SK-N-SH (cell line): ENCODE data around the gene GRIN2C. TPM values are rescaled to one million over a fixed set of nuclear protein-coding genes. Genes with fewer than 3 reads are reported as not detected.
A peak's percentile ranks its signal among the peaks of the same experiment; 100 is the strongest.

Experiments used
- CTCF ChIA-PET: fragments of 300-600, 350-600 bp; formaldehyde crosslinking; extraction: SDS; loops from one replicate; lab custom pipeline; 2021; lab: Yijun Ruan, JAX
- POLR2A ChIA-PET: fragments of 350-600 bp; sonication (Branson Sonifier 250); formaldehyde crosslinking; extraction: SDS; loops from one replicate; lab custom pipeline; 2020; ENCODE audit warnings: antibody characterized with exemption, inconsistent platforms; lab: Yijun Ruan, JAX
- DNase-seq: peaks from one replicate; pipeline ENCODE4 v3.0.0; 2012
- H2AFZ ChIP-seq: fragments of 200-600 bp; sonication (generic); 2 replicates; pipeline ENCODE4 v1.8.1; 2016; ENCODE audit warnings: antibody characterized with exemption, mild to moderate bottlenecking, low read depth
- H3F3A ChIP-seq: fragments of 200-600 bp; sonication (generic); replicated peaks from 2 replicates; pipeline ENCODE3; 2016; ENCODE audit warnings: antibody characterized with exemption, mild to moderate bottlenecking; ENCODE audit not compliant: insufficient read depth
- H3K27ac ChIP-seq, 2 experiments: fragments of 200-500 bp in 1 of 2; fragments of 200-600 bp in 1 of 2; sonication (Bioruptor generic) in 1 of 2; sonication (generic), shearing (Covaris generic) in 1 of 2; 2 replicates each; pipeline versions ENCODE4 v1.5.1 to v1.6.1; 2014 to 2016; ENCODE audit warnings: low read depth in 2 of 2, inconsistent platforms in 1 of 2, low read length in 1 of 2, mild to moderate bottlenecking in 1 of 2, mixed read lengths in 1 of 2
- H3K27me3 ChIP-seq: fragments of 200-600 bp; sonication (generic), shearing (Covaris generic); 2 replicates; pipeline ENCODE4 v1.6.1; 2016; ENCODE audit warnings: mixed run types; ENCODE audit not compliant: insufficient read depth
- H3K36me3 ChIP-seq, 2 experiments: fragments of 200-500 bp in 1 of 2; fragments of 200-600 bp in 1 of 2; sonication (Bioruptor generic) in 1 of 2; sonication (generic) in 1 of 2; replicated peaks in 1 of 2; 2 replicates each; pipeline versions ENCODE3 to v1.5.1; 2014 to 2016; ENCODE audit warnings: low read length in 1 of 2, mild to moderate bottlenecking in 1 of 2; ENCODE audit not compliant: insufficient read depth in 2 of 2, control insufficient read depth in 1 of 2
- H3K4me1 ChIP-seq, 2 experiments: fragments of 200-500 bp in 1 of 2; fragments of 200-600 bp in 1 of 2; sonication (Bioruptor generic) in 1 of 2; sonication (generic), shearing (Covaris generic) in 1 of 2; 2 replicates each; pipeline versions ENCODE4 v1.5.1 to v1.6.1; 2014 to 2016; ENCODE audit warnings: low read depth in 1 of 2, low read length in 1 of 2, mixed run types in 1 of 2; ENCODE audit not compliant: insufficient read depth in 2 of 2, control insufficient read depth in 1 of 2
- H3K4me2 ChIP-seq: fragments of 200-600 bp; sonication (generic), shearing (Covaris generic); 2 replicates; pipeline ENCODE4 v1.6.1; 2017; ENCODE audit warnings: mixed run types
- H3K4me3 ChIP-seq, 2 experiments: fragments of 200-500 bp in 1 of 2; fragments of 200-600 bp in 1 of 2; sonication (Bioruptor generic) in 1 of 2; sonication (generic), shearing (Covaris generic) in 1 of 2; 2 replicates each; pipeline versions ENCODE4 v1.5.1 to v1.8.1; 2014 to 2016; ENCODE audit warnings: low read depth in 2 of 2, inconsistent platforms in 1 of 2, low read length in 1 of 2, mild to moderate bottlenecking in 1 of 2, mixed read lengths in 1 of 2, moderate library complexity in 1 of 2
- H3K79me2 ChIP-seq: fragments of 200-600 bp; sonication (generic); 2 replicates; pipeline ENCODE4 v1.8.1; 2017; ENCODE audit warnings: mild to moderate bottlenecking; ENCODE audit not compliant: insufficient read depth
- H3K9ac ChIP-seq: fragments of 200-600 bp; sonication (generic); 2 replicates; pipeline ENCODE4 v1.6.1; 2017; ENCODE audit warnings: mixed run types
- H3K9me2 ChIP-seq: fragments of 200-600 bp; sonication (generic); 2 replicates; pipeline ENCODE4 v1.6.1; 2017; ENCODE audit warnings: mixed run types
- H3K9me3 ChIP-seq: fragments of 200-600 bp; sonication (generic); 2 replicates; pipeline ENCODE4 v1.6.1; 2017; ENCODE audit warnings: mixed run types, mild to moderate bottlenecking, moderate library complexity
- H4K20me1 ChIP-seq: fragments of 200-600 bp; sonication (generic); 2 replicates; pipeline ENCODE4 v1.6.1; 2017; ENCODE audit warnings: mild to moderate bottlenecking, mixed run types; ENCODE audit not compliant: insufficient read depth
- ELF1 ChIP-seq: IDR thresholded peaks from 2 replicates; pipeline ENCODE4 v1.4.0; 2012
- EZH2phosphoT487 ChIP-seq: fragments of 200-600 bp; sonication (generic); IDR thresholded peaks from 2 replicates; pipeline ENCODE4 v1.6.1; 2017; ENCODE audit warnings: low read depth, mixed run types, mild to moderate bottlenecking, antibody characterized with exemption, moderate library complexity, borderline replicate concordance
- FOSL2 ChIP-seq: IDR thresholded peaks from 2 replicates; pipeline ENCODE4 v1.4.0; 2012; ENCODE audit warnings: low read depth, mild to moderate bottlenecking, moderate library complexity, borderline replicate concordance
- FOXM1 ChIP-seq: IDR thresholded peaks from 2 replicates; pipeline ENCODE4 v1.4.0; 2012; ENCODE audit warnings: low read depth, mild to moderate bottlenecking
- GABPA ChIP-seq: IDR thresholded peaks from 2 replicates; pipeline ENCODE4 v1.4.0; 2012; ENCODE audit warnings: low read depth, mild to moderate bottlenecking
- JUND ChIP-seq: IDR thresholded peaks from 2 replicates; pipeline ENCODE4 v1.4.0; 2012
- RCOR1 ChIP-seq: fragments of 150-350 bp; IDR thresholded peaks from 2 replicates; pipeline ENCODE4 v1.6.1; 2017; ENCODE audit warnings: antibody characterized with exemption, low read length
- RXRA ChIP-seq: IDR thresholded peaks from 2 replicates; pipeline ENCODE4 v1.4.0; 2012; ENCODE audit warnings: low read depth, mild to moderate bottlenecking, borderline replicate concordance
- SMC3 ChIP-seq: IDR thresholded peaks from 2 replicates; pipeline ENCODE4 v1.6.1; 2012; ENCODE audit warnings: low read depth, low read length, improper control_type of control experiment
- TAF1 ChIP-seq: IDR thresholded peaks from 2 replicates; pipeline ENCODE4 v1.6.1; 2012; ENCODE audit warnings: low read depth, mild to moderate bottlenecking, low read length, moderate library complexity, borderline replicate concordance
- TCF12 ChIP-seq: IDR thresholded peaks from 2 replicates; pipeline ENCODE4 v1.4.0; 2012
- YY1 ChIP-seq: IDR thresholded peaks from 2 replicates; pipeline ENCODE4 v1.4.0; 2012; ENCODE audit warnings: low read depth, mild to moderate bottlenecking
- WGBS: methylation state at CpG from one replicate; pipeline ENCODE4 v1.1.6; 2017; ENCODE audit warnings: low lambda C conversion rate; 5-methylcytosine and 5-hydroxymethylcytosine counted together
- polyA plus RNA-seq, 3 experiments: library from polyadenylated mRNA; depleted of rRNA; stranded (reverse); fragments of >200 nt; gene quantifications; 2 replicates each; pipeline ENCODE4 v1.2.3, GENCODE V29; 2012
- TF ChIP-seq, protein P1 (sequence below): fragments of 200-600 bp; sonication (generic); IDR thresholded peaks from 2 replicates; pipeline ENCODE4 v1.6.1; 2017; ENCODE audit warnings: antibody characterized with exemption, mild to moderate bottlenecking, moderate library complexity
- TF ChIP-seq, protein P2 (sequence below): IDR thresholded peaks from 2 replicates; pipeline ENCODE4; 2012
- TF ChIP-seq, protein P3 (sequence below): IDR thresholded peaks from 2 replicates; pipeline ENCODE4 v1.4.0; 2012; ENCODE audit warnings: low read depth, borderline replicate concordance
- TF ChIP-seq, protein P4 (sequence below): IDR thresholded peaks from 2 replicates; pipeline ENCODE4 v1.4.0; 2012; ENCODE audit warnings: low read depth
- TF ChIP-seq, protein P5 (sequence below): IDR thresholded peaks from 2 replicates; pipeline ENCODE4 v1.4.0; 2012; ENCODE audit warnings: low read depth, borderline replicate concordance

Gene GRIN2C
- polyA plus RNA-seq, 1 of the 3 experiments (the other 2 are of a cell fraction), result 0.39 TPM

DNA sequence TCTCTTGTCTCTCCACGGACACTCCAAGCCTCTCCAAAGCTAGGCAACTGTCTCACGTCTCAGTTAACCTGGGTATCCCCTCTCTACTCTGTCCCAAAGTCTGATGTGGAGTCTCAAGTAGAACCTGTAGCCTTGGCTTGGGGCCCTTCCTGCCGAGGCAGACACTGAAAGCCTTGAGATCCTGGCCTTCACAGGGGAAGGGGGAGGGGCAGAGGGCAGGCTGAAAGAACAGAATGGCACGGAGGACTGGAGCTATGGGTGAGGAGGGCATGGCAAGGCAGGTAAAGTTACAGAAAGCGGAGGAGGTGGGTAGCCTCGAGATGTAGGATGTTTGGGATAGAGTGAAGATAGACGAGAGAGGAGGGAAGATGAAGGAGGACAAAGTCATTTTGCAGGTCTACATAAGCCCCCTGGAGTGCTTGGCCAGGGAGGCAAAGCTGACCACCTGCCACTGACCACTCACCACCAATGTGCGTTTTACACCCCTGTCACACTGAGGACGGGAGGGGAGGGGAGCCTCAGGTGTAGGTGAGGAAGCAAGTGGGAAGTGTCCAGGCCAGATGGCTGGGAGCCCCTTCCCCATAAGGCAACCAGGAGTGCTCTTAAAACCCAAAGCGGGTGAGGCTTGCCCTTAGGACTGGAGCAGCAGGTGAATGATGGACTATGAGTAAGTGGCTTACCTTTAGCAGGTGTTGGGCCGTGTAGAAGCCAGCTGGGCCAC lies 11.8 kb upstream of the GRIN2C start:
- POLR2A ChIA-PET, result interaction anchor here (2.4 kb wide), 1 partner anchor 9 kb away, joined by 14 read pairs; no protein-coding TSS in a partner anchor
- WGBS, result 92% methylated on average over 11 of the region's 11 CpGs
- CTCF ChIA-PET, result interaction anchor here (1.6 to 47.7 kb wide), 4 partner anchors 54 to 134 kb away, joined by 6 to 3869 read pairs (median 7); partner anchors contain the start of genes GRIN2C, NAT9 and RAB37

DNA sequence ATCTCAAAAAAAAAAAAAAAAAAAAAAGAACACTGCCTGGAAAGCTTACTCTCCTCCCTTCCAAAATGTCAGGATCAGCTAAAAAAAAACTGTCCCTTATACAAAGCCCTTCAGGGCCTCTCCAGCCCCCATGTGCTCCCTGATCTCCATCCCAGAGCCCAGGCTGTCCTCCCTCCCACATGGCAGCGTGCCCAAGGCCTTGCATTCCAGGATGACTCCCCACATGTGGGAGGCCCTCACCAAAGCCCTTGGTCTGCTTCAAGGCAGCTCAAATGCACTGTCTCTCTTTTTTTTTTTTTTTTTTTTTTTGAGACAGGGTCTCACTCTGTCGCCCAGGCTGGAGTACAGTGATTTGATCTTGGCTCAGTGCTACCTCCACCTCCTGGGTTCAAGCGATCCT lies 10.8 kb upstream of the GRIN2C start:
- CTCF ChIA-PET, result interaction anchor here (0.7 to 47.7 kb wide), 6 partner anchors 53 to 134 kb away, joined by 3 to 3869 read pairs (median 6); partner anchors contain the start of genes GRIN2C, NAT9 and RAB37
- POLR2A ChIA-PET, result no interaction called here
- Histone ChIP-seq H3K79me2 (peaks cover 15% of the 10 kb centered on the region), H3K4me2 (peak overlapping the region; percentile 90; the same call in 1 of the 2 replicates), H3K4me1 (peaks cover 12 to 19% of the 10 kb centered on the region in 2 experiments; a peak in 3 of 4 replicates), H4K20me1 (peaks cover 9% of the 10 kb centered on the region; the same call in 1 of the 2 replicates), H3K36me3 (peaks cover under 1 to 15% of the 10 kb centered on the region in 2 experiments), H2AFZ (no peak overlapping the region), H3K27me3 (no peaks in the 10 kb centered on the region), H3F3A (peaks cover under 1% of the 10 kb centered on the region), H3K9me2 (no peaks in the 10 kb centered on the region), H3K9me3 (no peaks in the 10 kb centered on the region), H3K9ac (no peak overlapping the region), H3K27ac (no peak overlapping the region), H3K4me3 (no peak overlapping the region)
- WGBS, result 91% methylated on average over 3 of the region's 3 CpGs
- no peak for DNase-seq
- TF ChIP-seq YY1, result no peak
- TF ChIP-seq GABPA, result no peak
- TF ChIP-seq RCOR1, result no peak
- no peak for TF ChIP-seq RXRA
- TF ChIP-seq TAF1, result no peak
- TF ChIP-seq, protein P1, sequence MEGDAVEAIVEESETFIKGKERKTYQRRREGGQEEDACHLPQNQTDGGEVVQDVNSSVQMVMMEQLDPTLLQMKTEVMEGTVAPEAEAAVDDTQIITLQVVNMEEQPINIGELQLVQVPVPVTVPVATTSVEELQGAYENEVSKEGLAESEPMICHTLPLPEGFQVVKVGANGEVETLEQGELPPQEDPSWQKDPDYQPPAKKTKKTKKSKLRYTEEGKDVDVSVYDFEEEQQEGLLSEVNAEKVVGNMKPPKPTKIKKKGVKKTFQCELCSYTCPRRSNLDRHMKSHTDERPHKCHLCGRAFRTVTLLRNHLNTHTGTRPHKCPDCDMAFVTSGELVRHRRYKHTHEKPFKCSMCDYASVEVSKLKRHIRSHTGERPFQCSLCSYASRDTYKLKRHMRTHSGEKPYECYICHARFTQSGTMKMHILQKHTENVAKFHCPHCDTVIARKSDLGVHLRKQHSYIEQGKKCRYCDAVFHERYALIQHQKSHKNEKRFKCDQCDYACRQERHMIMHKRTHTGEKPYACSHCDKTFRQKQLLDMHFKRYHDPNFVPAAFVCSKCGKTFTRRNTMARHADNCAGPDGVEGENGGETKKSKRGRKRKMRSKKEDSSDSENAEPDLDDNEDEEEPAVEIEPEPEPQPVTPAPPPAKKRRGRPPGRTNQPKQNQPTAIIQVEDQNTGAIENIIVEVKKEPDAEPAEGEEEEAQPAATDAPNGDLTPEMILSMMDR, result no peak
- TF ChIP-seq TCF12, result no peak
- TF ChIP-seq, protein P2, sequence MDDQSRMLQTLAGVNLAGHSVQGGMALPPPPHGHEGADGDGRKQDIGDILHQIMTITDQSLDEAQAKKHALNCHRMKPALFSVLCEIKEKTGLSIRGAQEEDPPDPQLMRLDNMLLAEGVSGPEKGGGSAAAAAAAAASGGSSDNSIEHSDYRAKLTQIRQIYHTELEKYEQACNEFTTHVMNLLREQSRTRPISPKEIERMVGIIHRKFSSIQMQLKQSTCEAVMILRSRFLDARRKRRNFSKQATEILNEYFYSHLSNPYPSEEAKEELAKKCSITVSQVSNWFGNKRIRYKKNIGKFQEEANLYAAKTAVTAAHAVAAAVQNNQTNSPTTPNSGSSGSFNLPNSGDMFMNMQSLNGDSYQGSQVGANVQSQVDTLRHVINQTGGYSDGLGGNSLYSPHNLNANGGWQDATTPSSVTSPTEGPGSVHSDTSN, result no peak
- no peak for TF ChIP-seq EZH2phosphoT487

More for the DNA sequence above, 11.8 kb upstream of the GRIN2C start:
- H3K4me3 ChIP-seq, result peak overlapping the region; percentile 66 to 88
- H3K79me2 ChIP-seq, result peaks cover 15% of the 10 kb centered on the region
- H3K27ac ChIP-seq, result no peak overlapping the region
- H4K20me1 ChIP-seq, result peaks cover 9% of the 10 kb centered on the region; the same call in 1 of the 2 replicates
- H3K4me1 ChIP-seq, result peaks cover 12 to 19% of the 10 kb centered on the region in 2 experiments; a peak in 3 of 4 replicates
- no peak for DNase-seq
- peaks cover 0 to 9% of the 10 kb centered on the region in 2 experiments for H3K36me3 ChIP-seq
- no peaks in the 10 kb centered on the region for H3F3A ChIP-seq
- no peak overlapping the region for H2AFZ ChIP-seq
- TF ChIP-seq FOXM1 (no peak), TAF1 (no peak), SMC3 (no peak), JUND (no peak), ELF1 (no peak), TCF12 (no peak), FOSL2 (no peak), GABPA (no peak)
- TF ChIP-seq, protein P3, sequence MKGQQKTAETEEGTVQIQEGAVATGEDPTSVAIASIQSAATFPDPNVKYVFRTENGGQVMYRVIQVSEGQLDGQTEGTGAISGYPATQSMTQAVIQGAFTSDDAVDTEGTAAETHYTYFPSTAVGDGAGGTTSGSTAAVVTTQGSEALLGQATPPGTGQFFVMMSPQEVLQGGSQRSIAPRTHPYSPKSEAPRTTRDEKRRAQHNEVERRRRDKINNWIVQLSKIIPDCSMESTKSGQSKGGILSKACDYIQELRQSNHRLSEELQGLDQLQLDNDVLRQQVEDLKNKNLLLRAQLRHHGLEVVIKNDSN, result no peak
- TF ChIP-seq, protein P4, sequence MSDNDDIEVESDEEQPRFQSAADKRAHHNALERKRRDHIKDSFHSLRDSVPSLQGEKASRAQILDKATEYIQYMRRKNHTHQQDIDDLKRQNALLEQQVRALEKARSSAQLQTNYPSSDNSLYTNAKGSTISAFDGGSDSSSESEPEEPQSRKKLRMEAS, result no peak
- TF ChIP-seq, protein P2, result no peak
- TF ChIP-seq, protein P5, sequence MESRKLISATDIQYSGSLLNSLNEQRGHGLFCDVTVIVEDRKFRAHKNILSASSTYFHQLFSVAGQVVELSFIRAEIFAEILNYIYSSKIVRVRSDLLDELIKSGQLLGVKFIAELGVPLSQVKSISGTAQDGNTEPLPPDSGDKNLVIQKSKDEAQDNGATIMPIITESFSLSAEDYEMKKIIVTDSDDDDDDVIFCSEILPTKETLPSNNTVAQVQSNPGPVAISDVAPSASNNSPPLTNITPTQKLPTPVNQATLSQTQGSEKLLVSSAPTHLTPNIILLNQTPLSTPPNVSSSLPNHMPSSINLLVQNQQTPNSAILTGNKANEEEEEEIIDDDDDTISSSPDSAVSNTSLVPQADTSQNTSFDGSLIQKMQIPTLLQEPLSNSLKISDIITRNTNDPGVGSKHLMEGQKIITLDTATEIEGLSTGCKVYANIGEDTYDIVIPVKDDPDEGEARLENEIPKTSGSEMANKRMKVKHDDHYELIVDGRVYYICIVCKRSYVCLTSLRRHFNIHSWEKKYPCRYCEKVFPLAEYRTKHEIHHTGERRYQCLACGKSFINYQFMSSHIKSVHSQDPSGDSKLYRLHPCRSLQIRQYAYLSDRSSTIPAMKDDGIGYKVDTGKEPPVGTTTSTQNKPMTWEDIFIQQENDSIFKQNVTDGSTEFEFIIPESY, result no peak
- no peaks in the 10 kb centered on the region for H3K9me3 ChIP-seq
- H3K4me2 ChIP-seq, result peak overlapping the region; percentile 90
- no peaks in the 10 kb centered on the region for H3K9me2 ChIP-seq
- H3K9ac ChIP-seq, result 0 out of 2 replicates have a peak overlapping the region, but pooled peaks have one; percentile 74
- no peaks in the 10 kb centered on the region for H3K27me3 ChIP-seq
